K562 (cell line): Measurements from ENCODE around the gene BOLA1. TPM values are rescaled to one million over a fixed set of nuclear protein-coding genes. Genes with fewer than 3 reads are reported as not detected.

Experiments used
- polyA plus RNA-seq, 8 experiments: library from polyadenylated mRNA; depleted of rRNA in 4 of 8; stranded (reverse) in 5 of 8; unstranded in 3 of 8; fragments of >200 nt; fragmentation: Nextera tagmentation in 2 of 8; fragmentation: Illumina TruSeq in 1 of 8; extraction: Ambion mirVana in 2 of 8; extraction: Trizol in 1 of 8; gene quantifications; 2 replicates each; pipeline versions ENCODE4 v1.2.1 to v1.2.3, GENCODE V29; 2011 to 2014; ENCODE audit warnings: inconsistent platforms in 1 of 8, missing spikeins in 1 of 8
- total RNA-seq, 7 experiments: library from RNA; depleted of rRNA in 6 of 7; stranded (reverse); fragments of >200 nt in 6 of 7; fragmentation: Illumina TruSeq in 2 of 7; extraction: Trizol in 2 of 7; gene quantifications; 2 replicates each; pipeline versions ENCODE4 v1.2.1 to v1.2.3, GENCODE V29; 2011 to 2021; ENCODE audit warnings: low replicate concordance in 1 of 7
- TF ChIP-seq, protein P1 (sequence below), 2 experiments: fragments of 450-650 bp; formaldehyde crosslinking in 1 of 2; IDR thresholded peaks; 2 replicates each; pipeline versions ENCODE4 v1.4.0 to v1.6.1; 2014 to 2020; ENCODE audit warnings: mild to moderate bottlenecking in 2 of 2, borderline replicate concordance in 1 of 2, low read depth in 1 of 2

The BOLA1 gene
- total and polyA plus RNA-seq, 9 of the 15 experiments (the other 6 are each of a cell fraction or from before 2014, with no cell fraction given) = 0.18 to 1.2 (median 0.40) TPM; not detected in 2

DNA sequence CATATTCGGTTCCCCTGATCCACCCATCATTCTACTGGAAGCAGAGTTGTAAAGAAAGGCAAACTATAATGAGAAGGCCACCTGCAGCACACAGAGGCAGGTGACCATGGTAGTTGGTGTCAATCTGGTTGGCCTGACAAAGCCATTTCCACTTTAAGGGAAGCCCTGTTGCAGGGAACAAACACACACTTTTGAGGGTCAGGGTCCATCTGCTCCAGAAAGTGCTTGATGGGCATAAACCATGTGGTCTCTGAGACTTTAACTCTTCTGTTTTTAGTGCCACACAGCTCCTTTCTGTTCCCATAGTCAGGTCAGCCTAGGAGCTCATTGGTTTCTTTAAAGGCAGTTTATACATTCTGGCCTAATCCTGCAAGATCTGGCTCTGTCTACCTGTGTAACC, 17.5 kb upstream of the BOLA1 start (continued):
- TF ChIP-seq, protein P1, sequence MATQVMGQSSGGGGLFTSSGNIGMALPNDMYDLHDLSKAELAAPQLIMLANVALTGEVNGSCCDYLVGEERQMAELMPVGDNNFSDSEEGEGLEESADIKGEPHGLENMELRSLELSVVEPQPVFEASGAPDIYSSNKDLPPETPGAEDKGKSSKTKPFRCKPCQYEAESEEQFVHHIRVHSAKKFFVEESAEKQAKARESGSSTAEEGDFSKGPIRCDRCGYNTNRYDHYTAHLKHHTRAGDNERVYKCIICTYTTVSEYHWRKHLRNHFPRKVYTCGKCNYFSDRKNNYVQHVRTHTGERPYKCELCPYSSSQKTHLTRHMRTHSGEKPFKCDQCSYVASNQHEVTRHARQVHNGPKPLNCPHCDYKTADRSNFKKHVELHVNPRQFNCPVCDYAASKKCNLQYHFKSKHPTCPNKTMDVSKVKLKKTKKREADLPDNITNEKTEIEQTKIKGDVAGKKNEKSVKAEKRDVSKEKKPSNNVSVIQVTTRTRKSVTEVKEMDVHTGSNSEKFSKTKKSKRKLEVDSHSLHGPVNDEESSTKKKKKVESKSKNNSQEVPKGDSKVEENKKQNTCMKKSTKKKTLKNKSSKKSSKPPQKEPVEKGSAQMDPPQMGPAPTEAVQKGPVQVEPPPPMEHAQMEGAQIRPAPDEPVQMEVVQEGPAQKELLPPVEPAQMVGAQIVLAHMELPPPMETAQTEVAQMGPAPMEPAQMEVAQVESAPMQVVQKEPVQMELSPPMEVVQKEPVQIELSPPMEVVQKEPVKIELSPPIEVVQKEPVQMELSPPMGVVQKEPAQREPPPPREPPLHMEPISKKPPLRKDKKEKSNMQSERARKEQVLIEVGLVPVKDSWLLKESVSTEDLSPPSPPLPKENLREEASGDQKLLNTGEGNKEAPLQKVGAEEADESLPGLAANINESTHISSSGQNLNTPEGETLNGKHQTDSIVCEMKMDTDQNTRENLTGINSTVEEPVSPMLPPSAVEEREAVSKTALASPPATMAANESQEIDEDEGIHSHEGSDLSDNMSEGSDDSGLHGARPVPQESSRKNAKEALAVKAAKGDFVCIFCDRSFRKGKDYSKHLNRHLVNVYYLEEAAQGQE (IDR thresholded peaks at IDR 0.05; ENCODE audit: borderline replicate concordance) = peak; percentile 12; the same call in 1 of the 2 replicates
- TF ChIP-seq, protein P1 (CRISPR knock-in tag; IDR thresholded peaks at IDR 0.05; ENCODE audit: low read depth) = no peak
